ENCODE data around the gene FAM118A. TPM values are rescaled to one million over a fixed set of nuclear protein-coding genes. Genes with fewer than 3 reads are reported as not detected.

Gene FAM118A
- total RNA-seq, 1 experiment from 2014 or later = 37.9 TPM

GRCh38 chr22:45358127-45358526 lies 48.4 kb downstream of the FAM118A start:
- Histone ChIP-seq H3T11ph (ENCODE audit: low read length) (no peak overlapping the region), H3K9ac (ENCODE audit: extremely low read depth, insufficient read length, low read length) (no peak overlapping the region), H2BK120ac (ENCODE audit: low read depth, low read length, poor library complexity, severe bottlenecking) (no peak overlapping the region), H2BK5ac (ENCODE audit: insufficient read length, low read length) (no peak overlapping the region), H3K23me2 (ENCODE audit: insufficient read length, low read depth, low read length, poor library complexity, severe bottlenecking) (no peaks in the 10 kb centered on the region), H2AK5ac (ENCODE audit: insufficient read length, low read length) (no peak overlapping the region), H3K14ac (ENCODE audit: insufficient read depth, low read length) (no peak overlapping the region), H4K91ac (ENCODE audit: insufficient read length, low read depth, low read length) (no peak overlapping the region), H3K18ac (ENCODE audit: insufficient read length, low read depth, low read length) (no peak overlapping the region), H3K9me3 (ENCODE audit: control insufficient read depth, low read depth, low read length) (no peaks in the 10 kb centered on the region), H4K8ac (replicated peaks; ENCODE audit: insufficient read length, low read depth, low read length) (no peak overlapping the region), H3K4me2 (ENCODE audit: insufficient read depth, insufficient read length, low read length) (no peak overlapping the region), H2BK15ac (ENCODE audit: low read depth, low read length) (no peak overlapping the region), H4K5ac (ENCODE audit: insufficient read length, low read depth, low read length) (no peak overlapping the region), H2BK12ac (ENCODE audit: insufficient read length, low read depth, low read length) (no peak overlapping the region), H3K4me1 (ENCODE audit: insufficient read depth, low read length) (no peaks in the 10 kb centered on the region), H2AFZ (ENCODE audit: low read length) (no peak overlapping the region), H3K79me1 (ENCODE audit: insufficient read depth, low read depth, low read length, poor library complexity, severe bottlenecking) (no peaks in the 10 kb centered on the region), H2BK20ac (ENCODE audit: low read depth, low read length, poor library complexity, severe bottlenecking) (no peak overlapping the region), H3K23ac (ENCODE audit: insufficient read length, low read depth, low read length) (no peak overlapping the region), H3K27ac (ENCODE audit: insufficient read length, low read depth, low read length) (no peak overlapping the region), H3K56ac (ENCODE audit: insufficient read length, low read depth, low read length) (no peak overlapping the region), H4K20me1 (ENCODE audit: control insufficient read depth, insufficient read depth, insufficient read length) (no peaks in the 10 kb centered on the region), H3K79me2 (ENCODE audit: insufficient read depth, low read length) (no peaks in the 10 kb centered on the region), H3K27me3 (ENCODE audit: insufficient read depth, low read length) (no peaks in the 10 kb centered on the region), H3K4ac (ENCODE audit: low read depth, low read length) (no peak overlapping the region)
- Mint-ChIP-seq H3K4me3 (no peak overlapping the region), H3K36me3 (ENCODE audit: insufficient read depth in 1 of 3, low read depth in 3 of 3) (no peaks in the 10 kb centered on the region), H3K27ac (no peak overlapping the region), H3K9me3 (no peaks in the 10 kb centered on the region), H3K4me1 (no peaks in the 10 kb centered on the region), H3K27me3 (ENCODE audit: low read depth) (peaks cover 12% of the 10 kb centered on the region)
- TF ChIP-seq, protein P1, sequence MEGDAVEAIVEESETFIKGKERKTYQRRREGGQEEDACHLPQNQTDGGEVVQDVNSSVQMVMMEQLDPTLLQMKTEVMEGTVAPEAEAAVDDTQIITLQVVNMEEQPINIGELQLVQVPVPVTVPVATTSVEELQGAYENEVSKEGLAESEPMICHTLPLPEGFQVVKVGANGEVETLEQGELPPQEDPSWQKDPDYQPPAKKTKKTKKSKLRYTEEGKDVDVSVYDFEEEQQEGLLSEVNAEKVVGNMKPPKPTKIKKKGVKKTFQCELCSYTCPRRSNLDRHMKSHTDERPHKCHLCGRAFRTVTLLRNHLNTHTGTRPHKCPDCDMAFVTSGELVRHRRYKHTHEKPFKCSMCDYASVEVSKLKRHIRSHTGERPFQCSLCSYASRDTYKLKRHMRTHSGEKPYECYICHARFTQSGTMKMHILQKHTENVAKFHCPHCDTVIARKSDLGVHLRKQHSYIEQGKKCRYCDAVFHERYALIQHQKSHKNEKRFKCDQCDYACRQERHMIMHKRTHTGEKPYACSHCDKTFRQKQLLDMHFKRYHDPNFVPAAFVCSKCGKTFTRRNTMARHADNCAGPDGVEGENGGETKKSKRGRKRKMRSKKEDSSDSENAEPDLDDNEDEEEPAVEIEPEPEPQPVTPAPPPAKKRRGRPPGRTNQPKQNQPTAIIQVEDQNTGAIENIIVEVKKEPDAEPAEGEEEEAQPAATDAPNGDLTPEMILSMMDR (conservative IDR thresholded peaks at IDR 0.05) = no peak
- no CpG with 5 or more reads among the region's 1 CpG for WGBS (ENCODE audit: extremely low coverage, insufficient read length, low lambda C conversion rate)
- DNase-seq = no peak
